H1 (cell line): ENCODE data around the gene CCDC157. TPM values are rescaled to one million over a fixed set of nuclear protein-coding genes. Genes with fewer than 3 reads are reported as not detected.

Source experiments
- CTCF ChIA-PET: fragments of 300-600 bp; sonication (Branson Sonifier 250); formaldehyde crosslinking; loops from one replicate; lab custom pipeline; 2021; ENCODE audit not compliant: partially characterized antibody; lab: Charles Lee
- POLR2A ChIA-PET: fragments of 300-600 bp; sonication (Branson Sonifier 250); formaldehyde crosslinking; loops from one replicate; lab custom pipeline; 2021; ENCODE audit warnings: inconsistent platforms; ENCODE audit not compliant: partially characterized antibody; lab: Charles Lee
- DNase-seq, 2 experiments: peaks; one replicate each; pipeline versions ENCODE4 v3.0.0 to v3.0.0-alpha.2; 2010 to 2022; ENCODE audit warnings: low spot score in 2 of 2, low read depth in 1 of 2, mixed read lengths in 1 of 2
- FAIRE-seq: peaks from 2 replicates; lab custom pipeline; 2011; peaks lifted over from hg19 to GRCh38; lab: Jason Lieb, UNC
- H2AFZ ChIP-seq: 2 replicates; pipeline ENCODE4 v1.8.1; 2012; ENCODE audit warnings: low read length, inconsistent platforms
- H2AK5ac ChIP-seq: 2 replicates; pipeline ENCODE4 v1.6.1; 2013; ENCODE audit warnings: low read depth, low read length
- H2BK120ac ChIP-seq: replicated peaks from 2 replicates; pipeline ENCODE3; 2013; ENCODE audit warnings: low read depth, low read length, inconsistent platforms
- H2BK12ac ChIP-seq: 2 replicates; pipeline ENCODE4 v1.6.1; 2013; ENCODE audit warnings: low read depth, low read length
- H2BK15ac ChIP-seq: 2 replicates; pipeline ENCODE4 v1.6.1; 2013; ENCODE audit warnings: low read length
- H2BK20ac ChIP-seq: 2 replicates; pipeline ENCODE4 v1.6.1; 2013; ENCODE audit warnings: low read length
- H2BK5ac ChIP-seq: 2 replicates; pipeline ENCODE4 v1.6.1; 2013; ENCODE audit warnings: low read depth, low read length
- H3K14ac ChIP-seq: 2 replicates; pipeline ENCODE4 v1.6.1; 2013; ENCODE audit warnings: inconsistent platforms; ENCODE audit not compliant: insufficient read length
- H3K18ac ChIP-seq: 2 replicates; pipeline ENCODE4 v1.6.1; 2013; ENCODE audit warnings: low read length; ENCODE audit errors: extremely low read depth
- H3K23ac ChIP-seq: 2 replicates; pipeline ENCODE4 v1.6.1; 2013; ENCODE audit warnings: inconsistent platforms; ENCODE audit not compliant: insufficient read length
- H3K23me2 ChIP-seq: 2 replicates; pipeline ENCODE4 v1.6.1; 2013; ENCODE audit warnings: low read depth, low read length
- H3K27ac ChIP-seq: 2 replicates; pipeline ENCODE4 v1.6.1; 2011; ENCODE audit warnings: low read depth, low read length, inconsistent platforms
- H3K27me3 ChIP-seq, 4 experiments: replicated peaks in 1 of 4; 1 replicate in 1 of 4; 2 replicates in 3 of 4; pipeline versions ENCODE4 v1.6.1 to v1.8.1; 2011 to 2013; ENCODE audit warnings: low read length in 3 of 4, mild to moderate bottlenecking in 3 of 4, inconsistent platforms in 2 of 4, mixed read lengths in 2 of 4, moderate library complexity in 1 of 4; ENCODE audit not compliant: control insufficient read depth in 3 of 4, insufficient read depth in 3 of 4; ENCODE audit errors: extremely low read depth in 1 of 4
- H3K36me3 ChIP-seq, 4 experiments: 2 replicates each; pipeline versions ENCODE4 v1.6.1 to v1.8.1; 2011 to 2013; ENCODE audit warnings: mild to moderate bottlenecking in 4 of 4, low read length in 3 of 4, moderate library complexity in 2 of 4, control low read depth in 1 of 4, inconsistent platforms in 1 of 4; ENCODE audit not compliant: insufficient read depth in 4 of 4, control insufficient read depth in 2 of 4
- H3K4ac ChIP-seq: replicated peaks from 2 replicates; pipeline ENCODE3; 2013; ENCODE audit warnings: low read length, low read depth, mixed read lengths, inconsistent platforms; ENCODE audit not compliant: insufficient read length
- H3K4me1 ChIP-seq, 4 experiments: replicated peaks in 1 of 4; 1 replicate in 1 of 4; 2 replicates in 3 of 4; pipeline versions ENCODE4 v1.6.1 to v1.8.1; 2011 to 2013; ENCODE audit warnings: low read length in 3 of 4, inconsistent platforms in 2 of 4, mixed read lengths in 1 of 4; ENCODE audit not compliant: insufficient read depth in 4 of 4, control insufficient read depth in 3 of 4
- H3K4me2 ChIP-seq, 2 experiments: 2 replicates each; pipeline versions ENCODE4 v1.6.1 to v1.8.1; 2011 to 2013; ENCODE audit warnings: low read depth in 2 of 2, low read length in 2 of 2, control low read depth in 1 of 2, inconsistent platforms in 1 of 2, mild to moderate bottlenecking in 1 of 2; ENCODE audit not compliant: insufficient read depth in 1 of 2
- H3K4me3 ChIP-seq, 4 experiments: fragments of 200-600, 300-600 bp in 1 of 4; sonication (generic), shearing (Covaris generic), sonication (Bioruptor Twin) in 1 of 4; 2 replicates each; pipeline versions ENCODE4 v1.5.1 to v1.8.1; 2011 to 2016; ENCODE audit warnings: low read length in 4 of 4, low read depth in 3 of 4, control low read depth in 2 of 4, inconsistent platforms in 2 of 4, mild to moderate bottlenecking in 2 of 4, mixed read lengths in 1 of 4, moderate library complexity in 1 of 4; ENCODE audit not compliant: insufficient read depth in 2 of 4; ENCODE audit errors: extremely low read depth in 1 of 4
- H3K56ac ChIP-seq: replicated peaks from 2 replicates; pipeline ENCODE3; 2013; ENCODE audit warnings: low read depth, mild to moderate bottlenecking, mixed read lengths, low read length, inconsistent platforms; ENCODE audit not compliant: insufficient read length
- H3K79me1 ChIP-seq: 2 replicates; pipeline ENCODE4 v1.6.1; 2013; ENCODE audit warnings: low read depth, low read length, control low read depth
- H3K79me2 ChIP-seq, 2 experiments: 2 replicates each; pipeline versions ENCODE4 v1.6.1 to v1.8.1; 2012 to 2013; ENCODE audit warnings: low read length in 2 of 2, mild to moderate bottlenecking in 2 of 2, inconsistent platforms in 1 of 2; ENCODE audit not compliant: insufficient read depth in 2 of 2, control insufficient read depth in 1 of 2
- H3K9ac ChIP-seq, 4 experiments: replicated peaks in 1 of 4; 1 replicate in 1 of 4; 2 replicates in 3 of 4; pipeline versions ENCODE4 v1.6.1 to v1.8.1; 2011 to 2013; ENCODE audit warnings: low read depth in 3 of 4, low read length in 3 of 4, control low read depth in 2 of 4, mild to moderate bottlenecking in 2 of 4, moderate library complexity in 2 of 4, inconsistent platforms in 1 of 4; ENCODE audit errors: extremely low read depth in 1 of 4
- H3K9me3 ChIP-seq, 2 experiments: 2 replicates each; pipeline versions ENCODE4 v1.6.1 to v1.8.1; 2012 to 2013; ENCODE audit warnings: mild to moderate bottlenecking in 2 of 2, moderate library complexity in 2 of 2, control low read depth in 1 of 2, inconsistent platforms in 1 of 2, low read depth in 1 of 2, low read length in 1 of 2, mixed read lengths in 1 of 2; ENCODE audit not compliant: insufficient read depth in 2 of 2
- H4K20me1 ChIP-seq, 2 experiments: replicated peaks in 1 of 2; 2 replicates each; pipeline versions ENCODE3 to v1.8.1; 2011 to 2013; ENCODE audit warnings: inconsistent platforms in 2 of 2, low read length in 2 of 2, mild to moderate bottlenecking in 1 of 2; ENCODE audit not compliant: insufficient read depth in 2 of 2, control insufficient read depth in 1 of 2
- H4K5ac ChIP-seq: 2 replicates; pipeline ENCODE4 v1.6.1; 2013; ENCODE audit warnings: low read length, low read depth, mixed read lengths, inconsistent platforms; ENCODE audit not compliant: insufficient read length
- H4K8ac ChIP-seq: 2 replicates; pipeline ENCODE4 v1.8.0; 2013; ENCODE audit warnings: mild to moderate bottlenecking, moderate library complexity, low read length, inconsistent platforms; ENCODE audit not compliant: insufficient read depth; ENCODE audit errors: extremely low read depth
- H4K91ac ChIP-seq: replicated peaks from 2 replicates; pipeline ENCODE3; 2013; ENCODE audit warnings: low read length, mixed read lengths, inconsistent platforms; ENCODE audit not compliant: insufficient read length
- CREB1 ChIP-seq: IDR thresholded peaks from 2 replicates; pipeline ENCODE4 v1.6.1; 2012; ENCODE audit warnings: inconsistent platforms
- HDAC6 ChIP-seq: IDR thresholded peaks from one replicate; pipeline ENCODE4 v1.7.1; 2012; ENCODE audit warnings: low read depth, mild to moderate bottlenecking, inconsistent platforms, low read length, moderate library complexity
- RXRA ChIP-seq: IDR thresholded peaks from 2 replicates; pipeline ENCODE4 v1.6.1; 2011; ENCODE audit warnings: low read depth, mild to moderate bottlenecking, low read length, moderate library complexity; ENCODE audit not compliant: insufficient read depth
- SP1 ChIP-seq: IDR thresholded peaks from 2 replicates; pipeline ENCODE4 v1.6.1; 2011; ENCODE audit warnings: low read depth, low read length
- SP2 ChIP-seq: IDR thresholded peaks from 2 replicates; pipeline ENCODE4 v1.6.1; 2012; ENCODE audit warnings: mild to moderate bottlenecking, low read length, inconsistent platforms
- WGBS, 2 experiments: shearing (Covaris generic) in 1 of 2; methylation state at CpG; one replicate each; pipeline versions ENCODE4 v1.1.6 to v1.1.7; 2013 to 2015; ENCODE audit warnings: low lambda C conversion rate in 2 of 2, mixed read lengths in 2 of 2, inconsistent platforms in 1 of 2, low coverage in 1 of 2, missing lambda C conversion rate in 1 of 2; ENCODE audit not compliant: insufficient replicate concordance in 2 of 2, insufficient coverage in 1 of 2, insufficient read length in 1 of 2; ENCODE audit errors: extremely low coverage in 1 of 2, missing lambda C conversion rate in 1 of 2; 5-methylcytosine and 5-hydroxymethylcytosine counted together
- polyA plus RNA-seq, 7 experiments: library from polyadenylated mRNA; depleted of rRNA in 3 of 7; stranded (reverse) in 5 of 7; unstranded in 2 of 7; fragments of >200 nt in 5 of 7; fragments of 200-250 nt in 2 of 7; gene quantifications; 1 replicate in 5 of 7; 2 replicates in 1 of 7; 4 replicates in 1 of 7; pipeline versions ENCODE4 v1.2.1 to v1.2.3, GENCODE V29; 2011 to 2013; ENCODE audit warnings: missing spikeins in 2 of 7, mixed read lengths in 2 of 7
- total RNA-seq: library from RNA; stranded (reverse); fragmentation: NEBNext Ultra II Directional; extraction: Animal tissue kit (Norgen Biotek cat#: 25700); gene quantifications from 2 replicates; pipeline ENCODE4 v1.2.1, GENCODE V29; 2021
- TF ChIP-seq, protein P1 (sequence below), 3 experiments: IDR thresholded peaks; 1 replicate in 2 of 3; 2 replicates in 1 of 3; pipeline versions ENCODE4 v1.5.1 to v1.6.1; 2011; ENCODE audit warnings: low read length in 3 of 3, mild to moderate bottlenecking in 3 of 3, inconsistent platforms in 2 of 3, low read depth in 1 of 3, moderate library complexity in 1 of 3; ENCODE audit not compliant: insufficient read depth in 1 of 3; ENCODE audit errors: control extremely low read depth in 1 of 3

Gene CCDC157
- total and polyA plus RNA-seq, 2 of the 8 experiments (the other 6 are each of a cell fraction or from before 2014, with no cell fraction given), result 4.1 to 8.4 TPM

DNA sequence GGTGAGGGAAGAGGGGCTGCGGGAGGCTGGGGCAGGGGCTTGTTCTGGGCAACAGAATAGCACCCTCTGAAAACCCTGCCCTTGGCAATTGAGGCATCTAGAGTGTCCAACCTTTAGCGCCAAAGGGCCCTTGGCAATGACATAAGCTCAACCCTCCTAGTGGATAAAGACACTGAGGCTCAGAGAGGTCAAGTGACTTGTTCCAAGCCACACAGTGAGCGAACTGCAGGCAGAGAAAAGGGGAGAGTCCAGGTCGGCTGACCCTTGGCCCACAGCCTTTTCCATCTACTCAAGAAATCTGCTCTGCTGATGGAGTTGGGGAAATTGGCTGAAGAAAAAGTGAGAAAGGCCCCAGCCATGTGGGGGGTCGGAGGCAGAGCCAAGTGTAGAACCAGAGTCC is 42.9 kb downstream of the CCDC157 start:
- no peak overlapping the region for H4K8ac ChIP-seq
- H4K5ac ChIP-seq, result no peak overlapping the region
- no peaks in the 10 kb centered on the region for H3K79me1 ChIP-seq
- H3K4me2 ChIP-seq, result no peak overlapping the region
- H3K18ac ChIP-seq, result no peak overlapping the region
- H3K4me3 ChIP-seq, result no peak overlapping the region
- no peak for DNase-seq
- FAIRE-seq, result no peak
- no peak overlapping the region for H2BK5ac ChIP-seq
- H3K56ac ChIP-seq, result no peak overlapping the region
- no peak overlapping the region for H2BK15ac ChIP-seq
- ChIA-PET CTCF (interaction anchor here (1.4 to 12.0 kb wide), 3 partner anchors 12 to 34 kb away, joined by 3 to 164 read pairs (median 12); partner anchors contain the start of gene MTFP1), POLR2A (interaction anchor here (3.1 to 6.5 kb wide), 2 partner anchors 12 to 25 kb away, joined by 13 to 39 read pairs; partner anchors contain the start of gene MTFP1)
- 87% methylated on average over 5 of the region's 5 CpGs; no CpG with 5 or more reads in 1 of the 2 experiments for WGBS, 2 experiments
- no peak overlapping the region for H3K4ac ChIP-seq
- peaks cover 7 to 16% (median 10%) of the 10 kb centered on the region in 4 experiments for H3K4me1 ChIP-seq
- no peak overlapping the region for H3K9ac ChIP-seq
- no peak overlapping the region for H2BK120ac ChIP-seq
- no peak overlapping the region for H2BK20ac ChIP-seq
- peaks cover 8% of the 10 kb centered on the region; the same call in 1 of the 2 replicates for H3K23me2 ChIP-seq
- no peak overlapping the region for H2BK12ac ChIP-seq
- H3K23ac ChIP-seq, result no peak overlapping the region
- TF ChIP-seq, protein P1, sequence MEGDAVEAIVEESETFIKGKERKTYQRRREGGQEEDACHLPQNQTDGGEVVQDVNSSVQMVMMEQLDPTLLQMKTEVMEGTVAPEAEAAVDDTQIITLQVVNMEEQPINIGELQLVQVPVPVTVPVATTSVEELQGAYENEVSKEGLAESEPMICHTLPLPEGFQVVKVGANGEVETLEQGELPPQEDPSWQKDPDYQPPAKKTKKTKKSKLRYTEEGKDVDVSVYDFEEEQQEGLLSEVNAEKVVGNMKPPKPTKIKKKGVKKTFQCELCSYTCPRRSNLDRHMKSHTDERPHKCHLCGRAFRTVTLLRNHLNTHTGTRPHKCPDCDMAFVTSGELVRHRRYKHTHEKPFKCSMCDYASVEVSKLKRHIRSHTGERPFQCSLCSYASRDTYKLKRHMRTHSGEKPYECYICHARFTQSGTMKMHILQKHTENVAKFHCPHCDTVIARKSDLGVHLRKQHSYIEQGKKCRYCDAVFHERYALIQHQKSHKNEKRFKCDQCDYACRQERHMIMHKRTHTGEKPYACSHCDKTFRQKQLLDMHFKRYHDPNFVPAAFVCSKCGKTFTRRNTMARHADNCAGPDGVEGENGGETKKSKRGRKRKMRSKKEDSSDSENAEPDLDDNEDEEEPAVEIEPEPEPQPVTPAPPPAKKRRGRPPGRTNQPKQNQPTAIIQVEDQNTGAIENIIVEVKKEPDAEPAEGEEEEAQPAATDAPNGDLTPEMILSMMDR (IDR thresholded peaks at IDR 0.05; ENCODE audit: control extremely low read depth in 1 of 3, insufficient read depth in 1 of 3, low read depth in 1 of 3, low read length in 3 of 3), result no peak
- TF ChIP-seq CREB1 (no peak), SP1 (no peak), SP2 (no peak), RXRA (no peak), HDAC6 (no peak)
- H4K91ac ChIP-seq, result no peak overlapping the region
- no peak overlapping the region for H2AK5ac ChIP-seq
- H3K79me2 ChIP-seq, result no peaks in the 10 kb centered on the region
- peaks cover 2 to 16% (median 8%) of the 10 kb centered on the region in 4 experiments; a peak in 6 of 7 replicates for H3K27me3 ChIP-seq
- no peak overlapping the region for H3K27ac ChIP-seq
- no peaks in the 10 kb centered on the region for H3K36me3 ChIP-seq
- H3K14ac ChIP-seq, result no peak overlapping the region
- no peak overlapping the region for H2AFZ ChIP-seq
- H3K9me3 ChIP-seq, result no peaks in the 10 kb centered on the region
- peaks cover 0 to 6% of the 10 kb centered on the region in 2 experiments for H4K20me1 ChIP-seq
